GM12892 (cell line): ENCODE measurements around the gene COX4I1.

ENCODE experiments used
- POLR2A ChIP-seq: IDR thresholded peaks from 2 replicates; pipeline ENCODE4 v1.6.1; 2011; ENCODE audit warnings: low read depth, low read length, control low read depth
- POLR2AphosphoS5 ChIP-seq: IDR thresholded peaks from 2 replicates; pipeline ENCODE4 v1.6.1; 2011; ENCODE audit warnings: low read depth, low read length, control low read depth
- TAF1 ChIP-seq: IDR thresholded peaks from 2 replicates; pipeline ENCODE4 v1.6.1; 2011; ENCODE audit warnings: low read depth, mild to moderate bottlenecking, control low read depth, low read length, borderline replicate concordance

- TF ChIP-seq TAF1 (no peak), POLR2A (no peak), POLR2AphosphoS5 (no peak)
Observed at GRCh38 chr16:85774811-85775210, 24.7 kb upstream of the COX4I1 start.
